OCI-LY7 (cell line): Measurements from ENCODE around the gene CSF1. TPM values are rescaled to one million over a fixed set of nuclear protein-coding genes. Genes with fewer than 3 reads are reported as not detected.

ENCODE experiments used
- BruUV-seq: library from RNA; stranded (reverse); fragments of 400-500 nt; replicated peaks from 2 replicates; lab custom pipeline; 2021; lab: Mats Ljungman, UMichigan
- CTCF ChIA-PET: fragments of 300-600 bp; sonication (Branson Sonifier 250); formaldehyde crosslinking; loops from one replicate; lab custom pipeline; 2022; ENCODE audit warnings: antibody characterized with exemption; ENCODE audit not compliant: unreplicated experiment; lab: Charles Lee
- POLR2A ChIA-PET: fragments of 300-600 bp; sonication (Branson Sonifier 250); formaldehyde crosslinking; loops from one replicate; lab custom pipeline; 2022; ENCODE audit warnings: antibody characterized with exemption; lab: Charles Lee
- DNase-seq: peaks from one replicate; pipeline ENCODE4 v3.0.0-alpha.2; 2015; ENCODE audit warnings: low spot score
- H2AFZ ChIP-seq: fragments of 200-600 bp; sonication (generic), shearing (Covaris generic); 2 replicates; pipeline ENCODE4 v1.6.1; 2014; ENCODE audit warnings: mild to moderate bottlenecking, antibody characterized with exemption, low read length, moderate library complexity
- H3K27ac ChIP-seq: fragments of 200-600 bp; sonication (generic); 2 replicates; pipeline ENCODE4 v1.5.1; 2014; ENCODE audit warnings: mixed run types, low read depth, mild to moderate bottlenecking, moderate library complexity, low read length, inconsistent platforms; ENCODE audit not compliant: poor library complexity, severe bottlenecking
- H3K36me3 ChIP-seq: fragments of 200-600 bp; sonication (generic); 2 replicates; pipeline ENCODE4 v1.6.1; 2014; ENCODE audit warnings: mild to moderate bottlenecking, antibody characterized with exemption, low read length, moderate library complexity, mixed read lengths; ENCODE audit not compliant: insufficient read depth
- H3K4me1 ChIP-seq: fragments of 200-600 bp; sonication (generic); 2 replicates; pipeline ENCODE4 v1.5.1; 2014; ENCODE audit warnings: mild to moderate bottlenecking, low read length; ENCODE audit not compliant: insufficient read depth, poor library complexity, severe bottlenecking
- H3K4me2 ChIP-seq: fragments of 200-600 bp; sonication (generic); 2 replicates; pipeline ENCODE4 v1.6.1; 2014; ENCODE audit warnings: mild to moderate bottlenecking, low read length
- H3K4me3 ChIP-seq: fragments of 200-600 bp; sonication (generic); 2 replicates; pipeline ENCODE4 v1.5.1; 2014; ENCODE audit warnings: mild to moderate bottlenecking, low read depth, low read length; ENCODE audit not compliant: poor library complexity, severe bottlenecking
- H3K79me2 ChIP-seq: fragments of 200-600 bp; sonication (generic); 2 replicates; pipeline ENCODE4 v1.6.1; 2016; ENCODE audit warnings: low read depth, mild to moderate bottlenecking, low read length, moderate library complexity, mixed read lengths; ENCODE audit not compliant: insufficient read depth
- H3K9me2 ChIP-seq: fragments of 200-600 bp; sonication (generic); 2 replicates; pipeline ENCODE4 v1.6.1; 2016; ENCODE audit warnings: mild to moderate bottlenecking, low read length, mixed read lengths; ENCODE audit not compliant: insufficient read depth
- H3K9me3 ChIP-seq: fragments of 200-600 bp; sonication (generic); 2 replicates; pipeline ENCODE4 v1.6.1; 2014; ENCODE audit warnings: mild to moderate bottlenecking, mixed run types, low read length, mixed read lengths
- H4K20me1 ChIP-seq: fragments of 200-600 bp; sonication (generic); 2 replicates; pipeline ENCODE4 v1.6.1; 2014; ENCODE audit warnings: mild to moderate bottlenecking, antibody characterized with exemption, low read length, moderate library complexity, mixed read lengths; ENCODE audit not compliant: insufficient read depth
- CTCF ChIP-seq: fragments of 200-600 bp; sonication (generic); conservative IDR thresholded peaks from 2 replicates; pipeline ENCODE4 v1.5.1; 2014; ENCODE audit warnings: mild to moderate bottlenecking, antibody characterized with exemption, low read length, moderate library complexity, mixed read lengths
- EZH2phosphoT487 ChIP-seq: fragments of 200-600 bp; sonication (generic); IDR thresholded peaks from 2 replicates; pipeline ENCODE4 v1.6.1; 2018; ENCODE audit warnings: low read depth, borderline replicate concordance, mild to moderate bottlenecking, mixed run types, antibody characterized with exemption, low read length, moderate library complexity, mixed read lengths
- intact Hi-C: fragments of 100-400 bp; cut with micrococcal nuclease; formaldehyde crosslinking; loops from one replicate; pipeline ENCODE4 v1.10.0; 2022; ENCODE audit not compliant: unreplicated experiment
- total RNA-seq, 2 experiments: library from RNA; depleted of rRNA in 1 of 2; stranded (reverse); fragments of >200 nt in 1 of 2; shearing (Covaris generic) in 1 of 2; gene quantifications; 2 replicates each; pipeline ENCODE4 v1.2.3, GENCODE V29; 2014 to 2022

Gene CSF1
- total RNA-seq, 2 experiments from 2014 or later = not detected

GRCh38 chr1:109931911-109932636, 21.4 kb downstream of the CSF1 start:
- Histone ChIP-seq H4K20me1 (no peaks in the 10 kb centered on the region), H3K36me3 (no peaks in the 10 kb centered on the region), H3K9me2 (no peaks in the 10 kb centered on the region), H3K4me3 (no peak overlapping the region), H3K27ac (no peak overlapping the region), H3K9me3 (no peaks in the 10 kb centered on the region), H3K4me2 (no peak overlapping the region), H3K79me2 (no peaks in the 10 kb centered on the region), H3K4me1 (no peaks in the 10 kb centered on the region), H2AFZ (no peak overlapping the region)
- POLR2A ChIA-PET = no interaction called here
- no peak for DNase-seq
- intact Hi-C loops = no loop called here
- CTCF ChIA-PET = no interaction called here
- no TSS peak for BruUV-seq
- TF ChIP-seq EZH2phosphoT487 (no peak), CTCF (no peak)

DNA sequence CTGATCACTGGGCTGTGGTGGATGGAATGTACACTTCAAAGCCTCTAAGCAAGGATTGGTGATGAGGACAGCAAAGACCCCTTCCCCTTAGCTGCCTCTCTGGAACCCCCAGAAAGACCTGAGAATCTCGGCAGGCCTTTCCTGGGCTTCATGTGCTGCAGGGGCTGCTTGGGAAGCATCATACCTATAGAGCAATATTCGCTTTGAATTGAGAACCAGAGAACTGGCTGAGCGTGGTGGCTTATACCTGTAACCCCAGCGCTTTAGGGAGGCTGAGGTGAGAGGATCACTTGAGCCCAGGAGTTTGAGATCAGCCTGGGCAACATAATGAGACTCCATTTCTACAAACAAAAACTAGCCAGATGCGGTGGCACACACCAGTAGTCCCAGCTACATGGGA, 22.0 kb downstream of the CSF1 start:
- Histone ChIP-seq H3K79me2 (no peaks in the 10 kb centered on the region), H3K4me2 (no peak overlapping the region), H3K9me2 (no peaks in the 10 kb centered on the region), H3K36me3 (no peaks in the 10 kb centered on the region), H3K9me3 (0 out of 2 replicates have a peak, but pooled peaks cover 2% of the 10 kb centered on the region), H3K4me3 (no peak overlapping the region), H2AFZ (no peak overlapping the region), H3K27ac (no peak overlapping the region), H4K20me1 (no peaks in the 10 kb centered on the region), H3K4me1 (no peaks in the 10 kb centered on the region)
- no TSS peak for BruUV-seq
- POLR2A ChIA-PET = no interaction called here
- DNase-seq = no peak
- intact Hi-C loops = no loop called here
- CTCF ChIA-PET = no interaction called here
- TF ChIP-seq CTCF (no peak), EZH2phosphoT487 (no peak)
